Activated CD4-positive, alpha-beta T cell treated with anti-CD3 and anti-CD28 coated beads, Interleukin-2, amount 50 U/mL, for 48 hours (primary cell): ENCODE results near the gene MADD.

Experiments
- DNase-seq, 2 experiments: peaks; one replicate each; pipeline ENCODE4 v3.0.0-alpha.2; 2020

The MADD gene

DNA sequence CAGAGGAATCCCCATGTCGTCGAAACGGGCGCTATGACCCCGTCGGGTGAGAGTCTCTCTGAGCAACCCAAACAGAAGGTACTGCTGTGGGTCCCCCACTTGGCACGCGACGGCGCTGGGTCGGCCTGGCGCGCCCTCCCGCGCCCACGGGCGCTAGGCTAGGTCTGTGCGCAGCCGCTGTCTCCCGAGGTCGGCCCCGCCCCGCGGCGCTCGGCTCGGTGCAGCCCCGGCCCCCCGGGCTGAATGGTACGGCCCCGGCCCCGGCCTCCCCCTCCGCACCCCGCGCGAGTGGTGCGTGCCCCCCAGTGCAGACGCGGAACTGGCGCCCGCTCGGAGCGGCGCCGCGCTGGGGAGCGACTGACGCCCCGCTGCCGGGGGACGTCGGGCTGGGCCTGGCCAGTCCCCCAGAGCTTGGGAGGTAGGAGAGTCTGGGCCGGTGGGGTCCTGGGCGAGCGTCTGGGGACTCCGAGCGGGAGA lies at the start of gene MADD:
MADD (plus strand) TSS at position 305 of the 477 bp plus-strand sequence.
- peak; percentile 88 to 89 for DNase-seq

DNA sequence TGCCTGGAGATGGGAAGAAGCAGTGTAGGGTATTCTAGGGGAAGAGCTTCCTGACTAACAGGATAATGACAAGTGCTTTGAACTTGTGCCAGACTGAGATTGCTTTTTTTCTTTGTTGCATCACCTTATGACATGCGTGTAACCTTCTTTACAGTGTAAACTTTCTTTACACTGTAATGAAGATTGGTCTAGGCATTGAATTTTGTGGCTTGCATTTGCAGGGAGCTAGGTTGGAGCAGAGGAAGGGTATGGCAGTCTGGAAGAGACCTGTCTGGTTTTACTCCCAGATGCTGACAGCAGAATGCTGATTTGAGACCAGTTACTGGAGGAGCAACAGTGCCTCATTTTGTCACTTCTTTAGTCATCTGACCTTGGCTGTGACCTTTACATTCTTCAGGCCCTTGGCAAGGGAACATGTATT lies 49.5 kb upstream of the MADD start:
- no peak for DNase-seq

DNA sequence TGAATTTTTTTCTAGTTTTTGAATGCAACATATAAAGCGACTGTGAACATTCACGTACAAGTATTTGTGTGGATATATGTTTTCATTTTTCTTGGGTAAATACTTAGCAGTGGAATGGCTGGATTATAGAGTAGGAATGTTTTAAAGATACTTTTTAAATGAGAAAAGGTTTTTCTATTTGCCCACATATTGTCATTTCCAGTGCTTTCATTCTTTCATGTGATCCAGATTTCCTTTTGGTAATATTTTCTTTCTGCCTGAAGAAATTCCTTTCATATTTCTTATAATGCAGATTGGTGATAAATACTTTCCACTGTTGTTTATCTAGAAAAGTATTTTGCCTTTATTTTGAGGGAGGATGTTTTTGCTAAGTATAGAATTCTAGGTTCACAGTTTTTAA lies 47.2 kb upstream of the MADD start:
- DNase-seq = no peak

- peak in 1 of 2 experiments; percentile 43 for DNase-seq
Measured at GRCh38 chr11:47225552-47226400, 44.2 kb upstream of the MADD start.

GRCh38 chr11:47229161-47229560 lies 40.8 kb upstream of the MADD start:
- DNase-seq = no peak

- DNase-seq = no peak
Measured at GRCh38 chr11:47233051-47233450, 36.9 kb upstream of the MADD start.

DNA sequence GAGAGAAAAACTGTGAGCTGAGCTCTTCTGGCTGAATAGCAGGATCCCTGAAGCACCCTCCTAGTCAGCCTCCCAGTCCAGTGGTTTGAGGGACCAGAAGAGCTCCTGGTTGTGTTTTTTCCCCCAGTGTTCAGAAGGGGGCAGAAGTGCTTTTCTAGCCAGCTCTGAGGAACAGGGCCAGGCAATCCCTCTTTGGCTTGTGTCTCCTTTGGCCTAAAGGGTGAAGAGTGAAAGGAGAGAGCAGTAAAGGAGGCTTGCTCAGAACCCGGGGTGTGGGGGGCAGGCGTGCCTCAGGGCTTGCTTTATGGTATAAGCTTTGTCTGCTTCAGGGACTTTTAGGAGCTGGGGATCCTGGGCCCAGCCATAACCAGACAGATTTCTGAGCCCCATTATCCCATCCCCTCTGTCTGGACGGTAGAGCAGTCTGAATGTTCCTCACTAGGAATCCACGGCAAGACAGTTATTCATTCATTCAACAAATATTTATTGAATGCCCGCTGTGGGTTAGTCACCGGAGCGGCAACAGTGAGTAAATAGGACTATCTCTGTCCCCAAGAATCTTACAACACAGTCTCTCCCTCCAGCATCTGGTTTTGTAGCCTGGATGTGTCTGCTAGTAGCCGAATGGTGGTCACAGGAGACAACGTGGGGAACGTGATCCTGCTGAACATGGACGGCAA lies 35.8 kb upstream of the MADD start:
- DNase-seq = no peak

DNA sequence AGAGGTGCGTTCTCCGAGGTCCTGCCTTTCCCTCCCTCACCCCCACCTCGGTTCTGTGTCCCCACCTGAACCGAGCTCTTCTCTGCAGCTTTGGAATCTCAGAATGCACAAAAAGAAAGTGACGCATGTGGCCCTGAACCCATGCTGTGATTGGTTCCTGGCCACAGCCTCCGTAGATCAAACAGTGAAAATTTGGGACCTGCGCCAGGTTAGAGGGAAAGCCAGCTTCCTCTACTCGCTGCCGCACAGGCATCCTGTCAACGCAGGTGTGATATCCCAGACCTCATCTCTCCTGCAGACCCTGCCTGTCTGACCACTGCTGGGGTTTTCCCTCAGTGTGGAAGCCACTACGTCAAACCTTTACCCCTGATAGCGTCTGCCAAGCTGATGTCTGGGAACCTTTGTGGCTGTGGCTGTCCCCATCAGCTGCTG lies 35.2 kb upstream of the MADD start:
- peak; percentile 36 to 49 for DNase-seq

- DNase-seq = no peak
Measured at GRCh38 chr11:47235163-47235562, 34.8 kb upstream of the MADD start.

DNA sequence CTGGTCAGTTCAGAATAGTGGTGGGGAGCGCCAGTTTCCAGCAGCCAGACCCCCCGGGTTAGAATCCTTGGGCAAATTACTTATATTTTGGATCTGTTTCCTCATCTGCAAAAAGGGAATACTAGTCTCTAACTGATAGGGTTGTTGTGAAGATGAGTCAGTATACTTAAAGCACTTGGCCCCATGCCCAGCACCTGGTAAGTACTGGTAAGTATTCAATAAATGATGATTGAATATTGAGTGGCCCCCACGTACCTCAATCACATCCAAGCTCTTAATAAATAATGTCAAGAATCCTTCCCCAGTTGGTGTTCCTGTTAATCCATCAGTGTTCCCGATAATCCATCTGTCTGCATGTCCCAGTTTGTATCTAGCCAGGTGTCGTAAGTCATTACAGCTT lies 33.5 kb upstream of the MADD start:
- no peak for DNase-seq

DNA sequence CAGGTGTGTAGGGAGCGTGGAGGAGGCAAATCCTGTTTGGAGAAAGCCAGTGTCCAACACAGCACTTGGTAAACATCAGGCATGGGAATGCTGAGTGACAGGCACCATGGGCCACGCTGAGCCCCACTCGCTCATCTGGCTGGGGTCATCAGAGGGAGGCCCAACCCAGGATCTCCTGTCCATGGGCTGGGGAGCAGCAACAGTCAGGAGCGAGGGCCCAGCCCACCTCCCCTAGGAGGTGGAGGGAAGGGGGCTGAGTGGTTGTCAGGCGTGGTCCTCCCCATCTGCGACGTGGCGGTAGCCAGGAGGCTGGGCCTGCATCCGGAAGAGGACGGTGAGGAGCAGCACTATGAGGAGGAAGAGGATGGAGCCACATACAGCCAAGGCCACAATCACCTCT lies 30.1 kb upstream of the MADD start:
- no peak for DNase-seq

DNA sequence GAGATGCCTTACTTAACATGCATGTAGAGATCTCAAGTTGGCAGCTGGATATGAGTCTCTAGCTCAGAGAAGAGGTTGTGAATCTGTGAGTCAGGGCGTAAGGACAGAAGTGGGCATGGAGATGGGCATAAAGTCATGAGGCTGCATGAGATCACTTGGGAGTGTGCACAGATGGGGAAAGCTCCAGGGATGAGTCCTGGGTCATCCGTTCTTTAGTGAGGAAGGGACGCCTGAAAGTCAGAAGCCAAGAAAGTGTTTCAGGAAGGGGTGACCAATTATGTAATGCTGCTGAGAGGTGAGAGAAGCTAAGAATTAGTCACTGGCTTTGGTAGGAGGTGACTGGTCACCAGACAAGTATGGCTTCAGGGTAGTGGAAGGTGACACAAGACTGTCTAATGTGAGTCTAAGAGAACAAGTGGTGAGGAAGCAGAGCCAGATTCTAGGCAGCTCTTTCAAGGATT lies 28.1 kb upstream of the MADD start:
- DNase-seq = no peak

- DNase-seq = no peak
Measured at GRCh38 chr11:47242596-47243192, 27.2 kb upstream of the MADD start.

DNA sequence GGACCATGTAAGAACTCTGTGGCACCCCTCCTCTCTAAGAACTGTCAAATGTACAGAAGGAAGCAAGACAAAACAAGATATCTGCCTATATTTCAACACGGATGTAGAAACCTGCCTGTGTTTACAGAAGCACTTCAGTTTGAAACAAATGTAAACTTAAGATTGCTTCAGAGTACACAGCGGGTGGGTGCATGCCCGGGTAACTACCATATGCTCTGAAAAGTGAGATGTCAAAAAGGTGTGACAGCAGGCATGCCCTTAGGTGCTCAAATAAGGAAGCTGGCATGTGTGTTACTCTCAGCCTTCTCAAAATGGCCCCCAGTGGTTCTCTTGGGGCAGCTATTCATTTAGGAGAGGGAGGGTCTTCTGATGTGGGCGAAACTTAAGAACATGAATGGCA lies 26.5 kb upstream of the MADD start:
- no peak for DNase-seq

- DNase-seq = no peak
Measured at GRCh38 chr11:47244448-47245350, 25.2 kb upstream of the MADD start.

DNA sequence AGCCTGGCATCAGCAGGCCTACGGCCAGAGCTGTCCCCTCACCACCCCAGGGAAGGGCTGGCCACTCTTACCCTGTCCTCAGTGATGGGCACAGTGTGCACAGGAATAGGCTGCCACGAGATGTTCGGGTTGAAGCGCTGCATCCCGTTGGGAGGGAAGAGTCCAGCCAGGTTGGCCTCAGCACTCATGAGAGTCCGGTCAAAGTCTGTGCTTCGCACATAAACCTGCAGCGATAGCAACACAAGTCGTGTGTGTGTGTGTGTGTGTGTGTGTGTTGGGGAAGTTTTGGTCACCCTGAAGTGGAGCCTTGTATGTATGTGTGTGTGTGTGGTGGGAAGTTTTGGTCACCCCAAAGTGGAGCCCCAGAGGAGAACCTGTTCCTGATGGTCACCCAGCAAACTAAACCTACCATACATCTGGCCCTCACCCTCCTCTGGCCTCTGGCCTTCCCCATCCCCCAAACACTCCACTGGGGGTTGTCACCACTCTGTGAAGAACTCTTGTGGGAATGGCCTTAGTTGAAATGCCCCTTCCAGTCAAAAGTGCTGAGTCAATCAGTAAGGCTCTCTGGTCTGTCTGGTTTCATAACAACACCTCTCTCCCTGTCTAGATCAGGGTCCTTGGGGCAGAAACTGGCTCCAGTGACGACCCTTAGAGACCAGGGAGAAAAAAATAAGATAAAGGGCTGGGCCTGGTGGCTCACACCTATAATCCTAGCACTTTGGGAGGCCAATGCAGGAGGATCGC lies 24.1 kb upstream of the MADD start:
- no peak for DNase-seq

GRCh38 chr11:47247502-47247901 lies 22.4 kb upstream of the MADD start:
- DNase-seq = no peak

- no peak for DNase-seq
Measured at GRCh38 chr11:47248304-47248663, 21.6 kb upstream of the MADD start.

DNA sequence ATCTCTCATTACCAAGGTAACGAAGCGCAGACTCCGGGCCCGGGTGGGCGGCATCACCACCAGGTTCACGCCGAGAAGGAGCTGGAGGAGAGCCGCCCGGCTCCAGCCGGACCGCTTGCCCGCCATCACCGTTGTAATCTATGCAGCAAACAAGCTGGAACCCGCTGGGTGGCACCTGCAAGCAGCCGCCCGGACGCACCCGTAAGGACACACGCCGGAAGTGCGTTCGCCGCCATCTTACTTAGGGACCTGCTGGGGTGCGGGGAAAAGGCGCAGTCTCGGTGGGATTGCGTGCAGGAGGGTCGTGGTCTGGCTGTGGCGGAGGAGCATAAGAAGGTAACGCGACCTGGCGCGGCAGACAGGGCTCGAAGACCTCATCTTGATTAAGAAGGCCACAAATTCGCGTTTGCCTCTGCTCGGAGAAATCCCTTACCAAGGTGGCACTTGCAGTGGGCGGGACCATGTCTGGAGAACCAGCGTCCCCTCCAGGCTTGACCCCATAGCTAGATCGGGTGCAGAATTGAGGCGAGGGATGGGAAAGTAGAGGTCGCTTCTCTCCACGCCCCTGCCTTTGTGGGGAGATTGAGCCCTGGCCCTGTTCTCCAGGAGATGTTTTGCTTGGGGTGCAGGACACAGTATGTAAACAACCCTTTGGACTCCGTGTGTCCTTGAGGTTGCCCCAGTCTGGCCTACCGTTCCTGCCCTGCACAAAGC lies 21.1 kb upstream of the MADD start, which contains the start of gene ACP2:
ACP2 (minus strand) TSS at position 151 of the 714 bp plus-strand sequence; CDS start at position 126, 25 bp downstream.
- peak; percentile 88 to 90 for DNase-seq

- no peak for DNase-seq
Measured at GRCh38 chr11:47249378-47249715, 20.6 kb upstream of the MADD start.

- no peak for DNase-seq
Measured at GRCh38 chr11:47251751-47252150, 18.2 kb upstream of the MADD start.
